Sigmoid colon (tissue), 4 donors: ENCODE results near the gene MIA2.
"Not testable (repeated sequence)": the region's sequence is repeated elsewhere in the genome, so short reads cannot be mapped to it uniquely, and the experiment has no call there.

ENCODE experiments used
- CTCF ChIP-seq, 4 experiments: fragments of 450-650 bp in 3 of 4; fragments of 200-600 bp in 1 of 4; IDR thresholded peaks; one replicate each; pipeline ENCODE4 v1.5.1; 2016 to 2019; ENCODE audit warnings: antibody characterized with exemption in 4 of 4, mild to moderate bottlenecking in 3 of 4, moderate library complexity in 2 of 4
- EP300 ChIP-seq, 4 donors: sonication (generic); formaldehyde crosslinking; IDR thresholded peaks; one replicate each; pipeline ENCODE4 v1.6.1; 2017; ENCODE audit warnings: antibody characterized with exemption in 4 of 4
- POLR2A ChIP-seq, 2 donors: fragments of 450-650 bp; IDR thresholded peaks; one replicate each; pipeline ENCODE4 v1.6.1; 2016; ENCODE audit warnings: antibody characterized with exemption in 2 of 2, mild to moderate bottlenecking in 2 of 2, moderate library complexity in 2 of 2
- POLR2AphosphoS5 ChIP-seq, 4 donors: sonication (generic); formaldehyde crosslinking; IDR thresholded peaks; one replicate each; pipeline ENCODE4 v1.6.1; 2017; ENCODE audit warnings: antibody characterized with exemption in 4 of 4

- not testable (repeated sequence) for TF ChIP-seq CTCF, POLR2A, POLR2AphosphoS5, EP300 (IDR thresholded peaks at IDR 0.05)
Observed at GRCh38 chr14:39280678-39281077, 47.0 kb downstream of the MIA2 start.
